Fibroblast of pulmonary artery (primary cell): ENCODE data around the gene UGT2A1.
A peak's percentile ranks its signal among the peaks of the same experiment; 100 is the strongest.

Source experiments
- DNase-seq: peaks from one replicate; pipeline ENCODE4 v3.0.0-alpha.2; 2010; ENCODE audit warnings: low read depth
- H3K4me3 ChIP-seq: replicated peaks from 2 replicates; pipeline ENCODE4 v1.5.1; 2011; ENCODE audit warnings: low read depth, mild to moderate bottlenecking, control low read depth, low read length, moderate library complexity
- CTCF ChIP-seq: IDR thresholded peaks from 2 replicates; pipeline ENCODE4 v1.5.1; 2011; ENCODE audit warnings: mild to moderate bottlenecking, control low read depth, low read length, inconsistent platforms; ENCODE audit errors: missing control alignments

The UGT2A1 gene

GRCh38 chr4:69639542-69639941 lies 13.5 kb downstream of the UGT2A1 start, which contains the start of gene UGT2A2:
TSS of gene UGT2A2 (minus strand) at chr4:69639642. CDS start at chr4:69639640, 2 bp downstream.
- DNase-seq = no peak
- no peak for TF ChIP-seq CTCF
- no peak within 1 kb of the TSS for H3K4me3 ChIP-seq

GRCh38 chr4:69617083-69617694 lies 35.9 kb downstream of the UGT2A1 start:
- TF ChIP-seq CTCF = peak; percentile 57
- peak; percentile 55 for DNase-seq

GRCh38 chr4:69610484-69610883 lies 42.6 kb downstream of the UGT2A1 start:
- TF ChIP-seq CTCF = no peak
- DNase-seq = no peak
- no peak overlapping the region for H3K4me3 ChIP-seq

More at GRCh38 chr4:69617083-69617694, 35.9 kb downstream of the UGT2A1 start:
- no peak overlapping the region for H3K4me3 ChIP-seq

- H3K4me3 ChIP-seq = no peak overlapping the region
- no peak for DNase-seq
- no peak for TF ChIP-seq CTCF
Measured at GRCh38 chr4:69601065-69601464, 52.0 kb downstream of the UGT2A1 start.

GRCh38 chr4:69600013-69600412 lies 53.0 kb downstream of the UGT2A1 start:
- no peak overlapping the region for H3K4me3 ChIP-seq
- no peak for TF ChIP-seq CTCF
- no peak for DNase-seq

GRCh38 chr4:69594382-69594781 lies 58.7 kb downstream of the UGT2A1 start:
- DNase-seq = no peak
- no peak for TF ChIP-seq CTCF
- H3K4me3 ChIP-seq = no peak overlapping the region

GRCh38 chr4:69591364-69591763 lies 61.7 kb downstream of the UGT2A1 start:
- no peak overlapping the region for H3K4me3 ChIP-seq
- TF ChIP-seq CTCF = no peak
- DNase-seq = no peak
